H7 (cell line): ENCODE data around the gene GIN1. TPM values are rescaled to one million over a fixed set of nuclear protein-coding genes. Genes with fewer than 3 reads are reported as not detected.
"Not testable (repeated sequence)": the region's sequence is repeated elsewhere in the genome, so short reads cannot be mapped to it uniquely, and the experiment has no call there.

ENCODE experiments used
- DNase-seq: peaks from one replicate; pipeline ENCODE4 v3.0.0; 2012
- H3K27me3 ChIP-seq: 2 replicates; pipeline ENCODE4 v1.6.0; 2011; ENCODE audit warnings: mild to moderate bottlenecking, low read length; ENCODE audit not compliant: control insufficient read depth, insufficient read depth
- H3K36me3 ChIP-seq: replicated peaks from 2 replicates; pipeline ENCODE4 v1.5.1; 2011; ENCODE audit warnings: low read length; ENCODE audit not compliant: control insufficient read depth, insufficient read depth
- H3K4me3 ChIP-seq: 2 replicates; pipeline ENCODE4 v1.5.1; 2011; ENCODE audit warnings: low read depth, mild to moderate bottlenecking, control low read depth, low read length, moderate library complexity; ENCODE audit not compliant: insufficient read depth
- total RNA-seq: library from RNA; depleted of rRNA; stranded (reverse); fragments of >200 nt; shearing (Covaris generic); gene quantifications from 2 replicates; pipeline ENCODE4 v1.2.3, GENCODE V29; 2014

GIN1 gene
- total RNA-seq, 1 experiment from 2014 or later = 5.0 TPM

- DNase-seq = no peak
- H3K4me3 ChIP-seq = no peak overlapping the region
- no peaks in the 10 kb centered on the region for H3K36me3 ChIP-seq
- H3K27me3 ChIP-seq = no peaks in the 10 kb centered on the region
Measured at GRCh38 chr5:103092676-103093075, 27.3 kb downstream of the GIN1 start.

DNA sequence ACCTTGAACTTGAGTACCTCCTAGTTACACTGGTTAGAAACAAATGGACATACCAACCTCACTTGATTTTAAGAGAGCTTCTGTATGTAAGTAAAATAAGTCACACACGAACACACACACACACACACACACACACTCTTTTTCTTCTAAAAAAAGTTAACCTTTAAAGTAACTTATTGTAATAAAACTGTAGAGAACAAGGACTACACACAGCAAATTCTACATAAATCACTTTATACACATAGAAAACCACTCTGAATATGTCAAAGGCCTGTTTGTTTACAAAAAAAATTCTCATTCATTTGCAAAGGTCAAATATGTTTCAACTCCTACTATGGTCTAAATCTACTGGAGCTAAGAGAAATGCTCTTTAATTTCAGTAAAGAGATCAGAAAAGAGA lies 29.1 kb downstream of the GIN1 start:
- Histone ChIP-seq H3K27me3 (no peaks in the 10 kb centered on the region), H3K36me3 (no peaks in the 10 kb centered on the region), H3K4me3 (no peak overlapping the region)
- DNase-seq = no peak

DNA sequence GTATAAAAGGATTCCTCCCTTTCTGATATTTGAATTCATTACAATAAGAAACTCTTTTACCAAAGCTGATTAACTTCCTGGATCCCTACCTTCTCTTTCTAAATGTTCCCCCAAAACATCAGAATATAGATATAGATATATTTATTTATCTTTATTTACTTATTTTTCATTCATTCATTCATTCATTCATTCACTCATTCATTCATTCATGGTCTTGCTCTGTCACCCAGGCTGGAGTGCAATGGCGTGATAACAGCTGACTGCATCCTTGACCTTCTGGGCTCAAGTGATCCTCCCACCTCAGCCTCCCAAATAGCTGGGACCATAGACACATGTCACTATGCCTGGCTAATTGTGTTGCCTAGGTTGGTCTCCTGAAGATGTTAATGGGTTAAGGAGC lies 30.7 kb downstream of the GIN1 start:
- no peaks in the 10 kb centered on the region for H3K27me3 ChIP-seq
- H3K36me3 ChIP-seq = no peaks in the 10 kb centered on the region
- no peak overlapping the region for H3K4me3 ChIP-seq
- no peak for DNase-seq

DNA sequence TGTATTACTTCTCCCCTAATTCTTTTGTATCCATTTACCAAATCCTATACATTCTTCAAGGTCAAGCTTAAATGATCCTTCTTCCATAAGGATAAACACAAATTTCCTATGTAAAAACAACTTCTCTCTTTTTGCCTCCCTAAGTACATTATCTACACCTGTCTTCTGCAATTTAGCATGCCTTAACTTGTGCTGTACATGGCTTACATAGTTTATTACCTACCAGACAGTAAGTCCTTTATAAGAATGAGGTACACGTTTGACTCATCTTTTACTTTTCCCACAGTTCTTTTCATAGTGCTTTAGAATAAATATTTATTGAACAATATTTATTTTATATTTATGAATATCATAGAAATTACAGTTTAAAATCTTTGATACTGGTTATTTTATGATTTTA lies 33.4 kb downstream of the GIN1 start:
- Histone ChIP-seq H3K36me3 (no peaks in the 10 kb centered on the region), H3K27me3 (no peaks in the 10 kb centered on the region), H3K4me3 (no peak overlapping the region)
- DNase-seq = no peak

DNA sequence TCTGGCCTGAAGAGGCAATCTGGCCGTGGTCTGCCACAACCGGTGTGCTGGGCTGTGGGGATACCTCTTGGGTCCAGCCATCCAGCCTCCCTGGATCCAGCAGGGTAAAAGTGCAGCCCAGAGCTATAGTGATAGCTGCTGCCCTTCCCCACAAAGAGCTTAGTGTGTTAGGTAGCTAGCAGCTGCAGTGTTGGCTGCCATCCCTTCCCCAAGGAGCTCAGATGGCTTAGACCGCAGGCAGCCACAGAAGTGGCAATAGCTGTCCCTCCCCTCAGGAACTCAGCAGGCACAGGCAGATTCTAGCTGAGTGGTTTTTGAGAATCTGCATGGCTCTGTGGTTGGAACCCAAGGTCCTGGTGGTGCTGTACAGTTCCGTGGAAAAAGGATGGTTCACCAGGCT lies 40.1 kb downstream of the GIN1 start:
- no peak for DNase-seq
- no peaks in the 10 kb centered on the region for H3K27me3 ChIP-seq
- H3K4me3 ChIP-seq = no peak overlapping the region
- no peaks in the 10 kb centered on the region; the same call in 1 of the 2 replicates for H3K36me3 ChIP-seq

- Histone ChIP-seq H3K36me3 (no peaks in the 10 kb centered on the region; the same call in 1 of the 2 replicates), H3K4me3 (no peak overlapping the region)
Measured at GRCh38 chr5:103075442-103075841, 44.5 kb downstream of the GIN1 start.

DNA sequence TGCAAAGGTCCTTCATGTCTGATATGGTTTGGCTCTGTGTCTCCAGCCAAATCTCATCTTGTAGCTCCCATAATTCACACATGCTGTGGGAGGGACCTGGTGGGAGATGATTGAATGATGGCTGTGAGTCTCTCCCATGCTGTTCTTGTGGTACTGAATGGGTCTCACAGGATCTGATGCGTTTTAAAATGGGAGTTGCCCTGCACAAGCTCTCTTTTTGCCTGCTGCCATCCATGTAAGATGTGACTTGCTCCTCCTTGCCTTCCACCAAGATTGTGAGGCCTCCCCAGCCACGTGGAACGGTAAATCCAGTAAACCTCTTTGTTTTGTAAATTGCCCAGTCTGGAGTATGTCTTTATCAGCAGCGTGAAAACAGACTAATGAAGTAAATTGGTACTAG lies 46.4 kb downstream of the GIN1 start:
- not testable (repeated sequence) for DNase-seq, H3K36me3 ChIP-seq, H3K27me3 ChIP-seq, H3K4me3 ChIP-seq

More at GRCh38 chr5:103075442-103075841, 44.5 kb downstream of the GIN1 start:
- no peaks in the 10 kb centered on the region for H3K27me3 ChIP-seq
- DNase-seq = no peak

DNA sequence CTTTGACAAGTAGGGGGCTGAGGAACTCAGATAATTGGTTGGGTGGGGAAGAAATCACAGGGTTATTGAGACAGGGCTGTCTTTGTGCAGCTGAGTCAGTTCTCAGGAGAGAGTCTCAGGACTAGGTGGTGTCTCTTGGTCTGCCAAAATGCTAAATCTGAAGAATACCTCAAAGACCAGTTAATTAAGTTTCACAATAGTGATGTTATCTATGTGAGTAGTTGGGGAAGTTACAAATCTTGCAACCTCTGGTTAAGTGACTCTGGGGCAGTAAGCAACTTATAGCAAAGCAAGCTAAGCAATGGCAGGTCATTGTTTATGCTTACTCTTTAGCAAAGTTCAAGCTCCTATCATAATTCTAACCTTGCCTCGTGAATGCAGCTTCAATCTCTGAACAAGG lies 53.6 kb downstream of the GIN1 start:
- Histone ChIP-seq H3K36me3 (no peaks in the 10 kb centered on the region), H3K4me3 (no peak overlapping the region), H3K27me3 (no peaks in the 10 kb centered on the region)
- DNase-seq = no peak

DNA sequence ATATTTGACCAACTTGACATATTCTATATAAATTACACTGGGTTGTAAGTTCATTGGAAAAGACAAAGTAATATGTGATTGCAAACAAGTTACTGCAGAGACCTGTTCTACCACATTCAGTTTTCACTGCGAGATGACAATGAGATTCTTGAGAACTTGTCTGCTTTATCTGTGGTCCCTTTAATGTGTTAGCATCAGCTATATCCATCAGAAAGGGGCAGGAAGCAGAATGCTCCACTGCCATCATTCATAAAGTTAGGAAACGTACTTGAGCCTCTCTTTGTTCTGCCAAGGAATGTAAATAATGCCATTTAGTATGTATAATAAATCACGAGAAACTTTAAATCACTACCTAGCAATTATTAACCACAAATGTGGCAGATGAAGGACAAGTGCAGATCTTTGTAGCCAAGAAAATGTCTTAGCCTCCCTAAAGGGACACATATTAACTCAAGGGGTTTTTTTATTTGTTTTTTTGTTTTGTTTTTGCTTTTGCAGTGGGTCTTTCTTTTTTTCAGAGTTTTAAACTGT lies 59.4 kb downstream of the GIN1 start:
- Histone ChIP-seq H3K36me3 (no peaks in the 10 kb centered on the region), H3K4me3 (no peak overlapping the region), H3K27me3 (no peaks in the 10 kb centered on the region)
- no peak for DNase-seq

DNA sequence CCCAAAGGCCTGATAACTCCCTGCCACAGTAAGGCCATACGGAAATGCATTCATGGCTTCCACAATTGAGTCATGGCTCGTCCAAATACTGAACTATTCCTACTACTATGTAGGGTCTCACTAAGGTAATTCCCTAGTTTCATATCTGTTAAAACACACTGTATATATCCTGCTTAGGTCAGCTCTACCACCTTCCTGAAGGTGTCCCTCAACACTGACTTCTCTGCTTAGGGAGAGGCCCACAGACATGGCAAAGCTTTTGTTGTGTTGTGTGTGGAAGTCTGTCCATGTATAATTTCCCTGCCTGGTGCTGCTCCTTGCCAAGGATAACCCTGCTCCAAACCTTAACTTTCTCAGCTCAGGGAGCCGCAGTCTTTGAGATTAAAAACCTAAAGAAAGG lies 60.4 kb downstream of the GIN1 start:
- no peaks in the 10 kb centered on the region for H3K27me3 ChIP-seq
- DNase-seq = no peak

GRCh38 chr5:103057208-103058130 lies 62.5 kb downstream of the GIN1 start:
- no peaks in the 10 kb centered on the region for H3K27me3 ChIP-seq
- no peaks in the 10 kb centered on the region for H3K36me3 ChIP-seq
- no peak overlapping the region for H3K4me3 ChIP-seq
- no peak for DNase-seq

More for the DNA sequence above, 60.4 kb downstream of the GIN1 start:
- Histone ChIP-seq H3K36me3 (no peaks in the 10 kb centered on the region), H3K4me3 (no peak overlapping the region)

DNA sequence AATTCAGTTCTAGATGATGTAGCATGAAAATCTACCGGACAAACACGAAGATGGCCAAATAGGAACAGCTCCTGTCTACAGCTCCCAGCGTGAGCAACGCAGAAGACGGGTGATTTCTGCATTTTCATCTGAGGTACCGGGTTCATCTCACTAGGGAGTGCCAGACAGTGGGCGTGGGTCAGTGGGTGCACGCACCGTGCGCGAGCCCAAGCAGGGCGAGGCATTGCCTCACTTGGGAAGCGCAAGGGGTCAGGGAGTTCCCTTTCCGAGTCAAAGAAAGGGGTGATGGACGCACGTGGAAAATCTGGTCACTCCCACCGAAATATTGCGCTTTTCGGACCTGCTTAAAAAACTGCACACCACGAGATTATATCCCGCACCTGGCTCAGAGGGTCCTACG lies 73.2 kb downstream of the GIN1 start:
- H3K36me3 ChIP-seq, H3K4me3 ChIP-seq, DNase-seq: not testable (repeated sequence)

DNA sequence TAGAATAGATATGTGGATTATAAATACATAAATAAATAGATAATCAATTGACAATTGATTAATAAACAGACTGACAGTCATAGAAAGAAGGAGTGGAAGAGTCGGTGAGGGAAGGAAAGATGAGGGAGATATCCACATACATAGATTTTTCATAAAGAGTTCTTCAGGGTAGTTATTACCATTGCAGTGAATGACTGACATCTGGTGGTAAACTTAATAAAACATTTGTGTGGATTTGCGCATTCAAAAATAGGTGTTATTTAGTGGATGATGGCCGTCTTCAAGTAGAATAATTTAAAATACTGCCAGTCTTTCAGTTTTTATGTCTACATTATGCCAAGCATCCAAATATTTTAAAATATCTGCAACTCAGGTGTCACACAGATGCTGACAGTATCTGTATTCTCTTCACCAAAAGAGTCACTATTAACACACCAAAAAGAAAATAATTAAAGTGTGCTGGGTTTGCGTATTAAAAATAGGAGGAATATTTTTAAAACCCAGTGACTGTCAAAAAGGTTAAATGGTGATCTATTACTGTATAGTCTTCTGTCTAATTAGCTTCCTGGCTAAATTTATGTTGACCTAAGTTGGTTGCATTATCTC lies 78.8 kb downstream of the GIN1 start:
- Histone ChIP-seq H3K36me3 (no peaks in the 10 kb centered on the region), H3K27me3 (no peaks in the 10 kb centered on the region), H3K4me3 (no peak overlapping the region)
- DNase-seq = no peak

More for the DNA sequence above, 73.2 kb downstream of the GIN1 start:
- H3K27me3 ChIP-seq = not testable (repeated sequence)

DNA sequence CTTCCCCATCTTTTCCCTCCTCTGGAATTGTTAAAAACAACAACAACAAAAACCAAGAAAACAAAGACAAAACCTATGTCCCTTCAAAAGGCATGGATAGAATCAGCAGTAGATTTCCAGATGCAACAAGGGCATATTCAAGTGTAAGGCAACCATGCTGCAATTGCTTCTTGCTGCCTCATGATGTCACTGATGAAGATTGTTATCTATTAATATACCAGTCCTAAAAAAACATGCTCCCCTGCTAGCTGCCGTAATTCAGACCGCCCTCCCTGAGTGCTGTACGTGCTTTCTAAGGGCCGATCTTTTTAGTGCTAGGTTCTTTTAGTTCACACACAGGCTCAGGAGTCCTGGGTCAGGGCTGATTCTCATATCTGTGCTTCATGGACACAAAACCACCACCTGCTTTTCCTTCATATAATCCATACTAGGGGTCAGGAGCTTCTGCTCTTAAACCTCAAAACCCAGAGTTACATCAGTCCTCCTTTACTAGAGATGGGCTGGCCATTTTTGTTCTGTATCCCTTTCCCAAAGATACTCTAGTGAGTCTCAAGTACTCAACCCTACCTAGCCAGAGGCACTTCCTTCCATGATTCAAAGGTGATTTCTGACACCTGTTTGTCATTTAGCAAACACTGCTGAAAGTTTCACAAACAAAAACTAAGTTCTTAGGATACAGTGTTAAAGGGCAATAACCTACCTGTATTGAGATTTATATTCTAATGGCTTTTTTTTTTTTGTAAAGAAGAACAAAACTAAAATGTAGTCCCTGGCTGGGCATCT lies 82.1 kb downstream of the GIN1 start:
- no peak overlapping the region for H3K4me3 ChIP-seq
- H3K27me3 ChIP-seq = no peaks in the 10 kb centered on the region
- peak; percentile 11 for DNase-seq
- H3K36me3 ChIP-seq = no peaks in the 10 kb centered on the region
